HCT116 (cell line): ENCODE results near the gene HCFC1. TPM values are rescaled to one million over a fixed set of nuclear protein-coding genes. Genes with fewer than 3 reads are reported as not detected.
A peak's percentile ranks its signal among the peaks of the same experiment; 100 is the strongest.

Experiments used
- ATAC-seq: fragments of 200-7000 bp; cut with Tn5 transposase; 2 replicates; pipeline ENCODE4 v1.9.1; 2020; ENCODE audit warnings: mild to moderate bottlenecking, moderate library complexity
- BruUV-seq: library from RNA; stranded (reverse); fragments of 400-500 nt; replicated peaks from 2 replicates; lab custom pipeline; 2021; lab: Mats Ljungman, UMichigan
- CTCF ChIA-PET: fragments of 300-600 bp; sonication (Branson Sonifier 250); formaldehyde crosslinking; loops from one replicate; lab custom pipeline; 2021; ENCODE audit warnings: antibody characterized with exemption; lab: Charles Lee
- POLR2A ChIA-PET: fragments of 300-600, 350-600 bp; sonication (Branson Sonifier 250); formaldehyde crosslinking; loops from one replicate; lab custom pipeline; 2021; ENCODE audit warnings: antibody characterized with exemption; lab: Charles Lee
- RAD21 ChIA-PET, 2 experiments: fragments of 300-600 bp; sonication (Branson Sonifier 250); formaldehyde crosslinking; loops; one replicate each; lab custom pipeline; 2023; ENCODE audit warnings: low total read pairs in 2 of 2; ENCODE audit not compliant: uncharacterized antibody in 2 of 2, unreplicated experiment in 2 of 2, low non-redundant PET in 1 of 2; lab: Charles Lee
- DNase-seq: peaks from one replicate; pipeline ENCODE4 v3.0.0-alpha.2; 2010; ENCODE audit warnings: low read depth, low spot score
- H2AFZ ChIP-seq: fragments of 200-600 bp; shearing (Covaris generic), sonication (generic); 2 replicates; pipeline ENCODE4 v1.6.1; 2017; ENCODE audit warnings: low read depth, mixed run types, mixed read lengths, antibody characterized with exemption, low read length; ENCODE audit not compliant: poor library complexity, severe bottlenecking
- H3K27ac ChIP-seq: 2 replicates; pipeline ENCODE4 v1.5.1; 2012; ENCODE audit warnings: low read depth, low read length
- H3K27me3 ChIP-seq: fragments of 200-600 bp; sonication (generic); 2 replicates; pipeline ENCODE4 v1.6.1; 2016; ENCODE audit warnings: mixed run types, low read length, mixed read lengths; ENCODE audit not compliant: insufficient read depth
- H3K36me3 ChIP-seq, 2 experiments: fragments of 200-500 bp in 1 of 2; fragments of 200-600 bp in 1 of 2; sonication (Bioruptor generic) in 1 of 2; sonication (generic) in 1 of 2; 2 replicates each; pipeline versions ENCODE4 v1.5.1 to v1.6.1; 2014 to 2016; ENCODE audit warnings: low read length in 2 of 2, inconsistent platforms in 1 of 2, mixed read lengths in 1 of 2, mixed run types in 1 of 2; ENCODE audit not compliant: insufficient read depth in 2 of 2, control insufficient read depth in 1 of 2
- H3K4me1 ChIP-seq, 2 experiments: fragments of 200-600 bp in 1 of 2; sonication (generic) in 1 of 2; 2 replicates each; pipeline versions ENCODE4 v1.5.1 to v1.6.1; 2012 to 2017; ENCODE audit warnings: low read length in 2 of 2, inconsistent platforms in 1 of 2, mild to moderate bottlenecking in 1 of 2, mixed read lengths in 1 of 2, mixed run types in 1 of 2, moderate library complexity in 1 of 2; ENCODE audit not compliant: insufficient read depth in 2 of 2, control insufficient read depth in 1 of 2
- H3K4me2 ChIP-seq: fragments of 200-600 bp; sonication (generic); 2 replicates; pipeline ENCODE4 v1.6.1; 2017; ENCODE audit warnings: mixed run types, low read length, mixed read lengths
- H3K4me3 ChIP-seq, 2 experiments: fragments of 200-600 bp in 1 of 2; sonication (generic) in 1 of 2; replicated peaks in 1 of 2; 2 replicates each; pipeline ENCODE4 v1.5.1; 2011 to 2016; ENCODE audit warnings: low read length in 2 of 2, control low read depth in 1 of 2, low read depth in 1 of 2, mild to moderate bottlenecking in 1 of 2, mixed read lengths in 1 of 2, mixed run types in 1 of 2
- H3K79me2 ChIP-seq: fragments of 200-600 bp; sonication (generic); 2 replicates; pipeline ENCODE4 v1.6.1; 2017; ENCODE audit warnings: mild to moderate bottlenecking, mixed run types, low read length, moderate library complexity, mixed read lengths; ENCODE audit not compliant: insufficient read depth
- H3K9ac ChIP-seq: fragments of 200-600 bp; sonication (generic); 2 replicates; pipeline ENCODE4 v1.6.1; 2016; ENCODE audit warnings: low read length, mixed read lengths
- H3K9me2 ChIP-seq: fragments of 200-600 bp; sonication (generic), shearing (Covaris generic); 2 replicates; pipeline ENCODE4 v1.6.1; 2017; ENCODE audit warnings: mixed run types, mild to moderate bottlenecking, moderate library complexity; ENCODE audit not compliant: insufficient read depth
- H3K9me3 ChIP-seq, 2 experiments: fragments of 200-500 bp in 1 of 2; fragments of 200-600 bp in 1 of 2; sonication (Bioruptor generic) in 1 of 2; sonication (generic) in 1 of 2; 2 replicates each; pipeline ENCODE4 v1.6.1; 2014 to 2017; ENCODE audit warnings: low read length in 2 of 2, mixed read lengths in 2 of 2, inconsistent platforms in 1 of 2, low read depth in 1 of 2, mild to moderate bottlenecking in 1 of 2, mixed run types in 1 of 2, moderate library complexity in 1 of 2; ENCODE audit not compliant: control insufficient read depth in 1 of 2, insufficient read depth in 1 of 2
- H4K20me1 ChIP-seq: fragments of 200-600 bp; sonication (generic), shearing (Covaris generic); 2 replicates; pipeline ENCODE4 v1.6.1; 2017; ENCODE audit warnings: mixed run types, mild to moderate bottlenecking, moderate library complexity; ENCODE audit not compliant: insufficient read depth
- CBX3 ChIP-seq: IDR thresholded peaks from 2 replicates; pipeline ENCODE4 v1.6.1; 2012; ENCODE audit warnings: low read depth
- CTCF ChIP-seq, 3 experiments: fragments of 200-600 bp in 1 of 3; sonication (generic) in 1 of 3; IDR thresholded peaks in 2 of 3; conservative IDR thresholded peaks in 1 of 3; 2 replicates each; pipeline ENCODE4 v1.5.1; 2012 to 2017; ENCODE audit warnings: low read depth in 2 of 3, low read length in 2 of 3, antibody characterized with exemption in 1 of 3, borderline replicate concordance in 1 of 3, control low read depth in 1 of 3, mild to moderate bottlenecking in 1 of 3, mixed read lengths in 1 of 3, mixed run types in 1 of 3, moderate library complexity in 1 of 3; ENCODE audit not compliant: insufficient read depth in 1 of 3
- EGR1 ChIP-seq: IDR thresholded peaks from 2 replicates; pipeline ENCODE4 v1.6.1; 2012; ENCODE audit warnings: low read depth
- ELF1 ChIP-seq: IDR thresholded peaks from 2 replicates; pipeline ENCODE4 v1.6.1; 2012; ENCODE audit warnings: low read depth, borderline replicate concordance
- EZH2 ChIP-seq: fragments of 200-600 bp; sonication (generic); IDR thresholded peaks from 2 replicates; pipeline ENCODE4 v1.6.1; 2017; ENCODE audit warnings: antibody characterized with exemption, mixed run types
- EZH2phosphoT487 ChIP-seq: fragments of 200-600 bp; IDR thresholded peaks from 2 replicates; pipeline ENCODE4 v1.6.1; 2018; ENCODE audit warnings: antibody characterized with exemption, borderline replicate concordance
- REST ChIP-seq: IDR thresholded peaks from 2 replicates; pipeline ENCODE4 v1.6.1; 2012; ENCODE audit warnings: low read depth
- SIN3A ChIP-seq: IDR thresholded peaks from 2 replicates; pipeline ENCODE4 v1.6.1; 2012; ENCODE audit warnings: low read depth
- ZNF274 ChIP-seq: fragments of 200-500 bp; sonication (Bioruptor generic); IDR thresholded peaks from 2 replicates; pipeline ENCODE4 v1.6.1; 2014; ENCODE audit warnings: mild to moderate bottlenecking, low read depth, low read length, inconsistent platforms
- intact Hi-C: fragments of 100-400 bp; cut with micrococcal nuclease; formaldehyde crosslinking; loops from 2 replicates; pipeline ENCODE4 v1.10.0; 2022
- total RNA-seq: library from RNA; stranded (reverse); gene quantifications from one replicate; pipeline ENCODE4 v1.2.1, GENCODE V29; 2021; ENCODE audit not compliant: unreplicated experiment

The HCFC1 gene
- total RNA-seq, 1 experiment from 2014 or later = 72.8 TPM

GRCh38 chrX:153903991-153904957 is 67.3 kb downstream of the HCFC1 start, which contains the start of gene AVPR2:
Gene AVPR2 (plus strand): TSS chrX:153904673. CDS start chrX:153905146, 473 bp downstream.
- Histone ChIP-seq H3K79me2 (no peaks in the 10 kb centered on the region), H3K4me3 (no peak within 1 kb of the TSS), H3K9me2 (no peaks in the 10 kb centered on the region), H2AFZ (no peak within 1 kb of the TSS), H3K27me3 (no peaks in the 10 kb centered on the region), H3K36me3 (no peaks in the 10 kb centered on the region), H3K4me1 (peaks cover 6 to 23% of the 10 kb centered on the region in 2 experiments; a peak in 2 of 4 replicates), H4K20me1 (no peaks in the 10 kb centered on the region), H3K9ac (no peak within 1 kb of the TSS), H3K27ac (no peak within 1 kb of the TSS), H3K4me2 (no peak within 1 kb of the TSS), H3K9me3 (no peaks in the 10 kb centered on the region)
- DNase-seq (no peak), ATAC-seq (peak; percentile 18; the same call in 1 of the 2 replicates)
- RAD21 ChIA-PET = no interaction called here
- CTCF ChIA-PET = no interaction called here
- BruUV-seq = no TSS peak
- POLR2A ChIA-PET = no interaction called here
- intact Hi-C loops = no loop called here
- TF ChIP-seq REST = no peak
- TF ChIP-seq ELF1 = no peak
- no peak for TF ChIP-seq EZH2
- no peak for TF ChIP-seq CBX3
- no peak for TF ChIP-seq EGR1
- no peak for TF ChIP-seq ZNF274
- no peak for TF ChIP-seq CTCF (IDR thresholded peaks at IDR 0.05 in 2 of 3, conservative IDR thresholded peaks at IDR 0.05 in 1 of 3; ENCODE audit: borderline replicate concordance in 1 of 3, insufficient read depth in 1 of 3, low read depth in 2 of 3, low read length in 2 of 3)
- TF ChIP-seq SIN3A = no peak
- no peak for TF ChIP-seq EZH2phosphoT487
- TF ChIP-seq, all 23 proteins: peak for 0
